Measurements from ENCODE around the gene RNF130. TPM values are rescaled to one million over a fixed set of nuclear protein-coding genes. Genes with fewer than 3 reads are reported as not detected.

RNF130 gene
- total RNA-seq, 4 donors from 2014 or later = 150 to 170 (median 167) TPM

DNA sequence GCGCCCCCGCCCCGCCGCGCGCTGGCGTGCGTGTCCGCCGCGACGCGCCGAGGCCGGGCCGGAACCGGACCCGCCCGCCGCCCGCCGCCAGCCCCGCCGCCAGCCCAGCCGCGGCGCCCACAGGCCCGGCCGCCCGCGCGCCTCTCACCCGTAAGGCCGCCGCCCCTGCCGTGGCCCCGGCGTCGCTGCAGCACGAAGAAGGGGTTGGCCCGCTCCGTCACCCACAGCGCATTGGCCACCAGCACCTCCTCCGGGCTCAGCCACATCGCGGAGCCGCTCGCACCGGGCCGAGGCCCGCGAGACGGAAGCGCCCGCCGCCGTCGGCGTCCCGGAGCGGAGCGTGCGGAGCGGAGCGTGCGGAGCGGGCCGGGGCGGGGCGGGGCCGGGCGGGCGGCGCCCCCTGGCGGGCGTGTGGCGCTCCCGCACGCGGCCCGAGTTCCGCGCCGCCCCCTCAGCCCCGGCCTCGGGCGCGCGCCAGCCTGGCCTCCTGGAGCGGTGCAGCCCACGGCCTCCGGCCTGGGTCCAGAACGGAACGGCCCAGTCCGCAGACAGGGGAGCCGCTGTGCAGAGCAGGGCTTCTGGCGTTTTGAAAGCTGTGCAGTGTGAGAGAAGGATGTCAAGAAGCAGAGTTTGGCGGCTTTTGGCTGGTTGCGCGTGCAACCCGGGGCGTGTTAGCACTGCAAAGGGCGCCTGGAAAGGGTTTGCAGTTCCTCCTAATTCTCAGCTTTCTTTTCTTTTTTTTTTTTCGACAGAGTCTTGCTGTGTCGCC lies 163.8 kb downstream of the RNF130 start, which contains the start of gene TBC1D9B:
Gene TBC1D9B, minus strand, starts transcription at position 342 of the 769 bp plus-strand sequence. Its CDS starts 76 bp downstream, at position 266.
- peak; percentile 95 for ATAC-seq (ENCODE audit: low FRiP score)

DNA sequence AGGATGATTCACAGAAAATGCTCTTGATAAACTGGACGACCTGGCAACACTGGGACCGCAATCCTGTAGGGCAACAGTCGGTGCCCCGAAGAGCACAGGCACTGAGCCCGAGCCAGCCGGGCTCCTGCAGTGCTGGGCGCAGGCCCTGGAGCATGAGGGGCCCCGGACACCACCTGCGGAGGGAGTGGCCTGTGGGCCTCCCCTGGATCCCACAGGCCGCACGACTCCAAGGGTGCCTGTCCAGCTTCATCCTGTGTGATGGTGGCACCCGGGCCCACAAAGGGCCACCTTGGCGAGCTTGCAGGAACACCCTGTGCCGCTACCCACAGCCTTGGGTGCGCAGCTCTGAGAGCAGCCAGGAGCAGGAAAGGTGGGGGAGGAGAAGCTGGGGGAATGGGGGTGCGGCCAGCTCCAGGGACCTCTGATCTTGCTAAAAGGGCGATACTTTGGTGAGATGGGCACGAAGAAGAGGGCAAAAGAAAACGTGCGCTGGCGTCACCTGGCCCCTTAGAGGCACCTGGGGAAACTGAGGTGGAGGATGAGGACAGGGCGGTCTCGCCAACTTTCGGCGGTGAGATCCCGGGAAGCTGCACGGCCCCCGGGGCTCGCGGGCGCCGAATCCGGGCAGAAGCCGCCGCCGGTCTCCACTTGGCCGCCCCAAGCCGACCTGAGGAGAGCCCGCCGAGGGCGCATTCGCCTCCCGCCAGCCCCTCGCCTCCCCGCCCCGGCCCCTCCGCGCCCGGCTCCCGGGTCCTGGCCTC lies 164.6 kb downstream of the RNF130 start:
- DNase-seq (ENCODE audit: low spot score) = no peak
- peak; percentile 21 for ATAC-seq (ENCODE audit: low FRiP score)
- TF ChIP-seq, protein P1, sequence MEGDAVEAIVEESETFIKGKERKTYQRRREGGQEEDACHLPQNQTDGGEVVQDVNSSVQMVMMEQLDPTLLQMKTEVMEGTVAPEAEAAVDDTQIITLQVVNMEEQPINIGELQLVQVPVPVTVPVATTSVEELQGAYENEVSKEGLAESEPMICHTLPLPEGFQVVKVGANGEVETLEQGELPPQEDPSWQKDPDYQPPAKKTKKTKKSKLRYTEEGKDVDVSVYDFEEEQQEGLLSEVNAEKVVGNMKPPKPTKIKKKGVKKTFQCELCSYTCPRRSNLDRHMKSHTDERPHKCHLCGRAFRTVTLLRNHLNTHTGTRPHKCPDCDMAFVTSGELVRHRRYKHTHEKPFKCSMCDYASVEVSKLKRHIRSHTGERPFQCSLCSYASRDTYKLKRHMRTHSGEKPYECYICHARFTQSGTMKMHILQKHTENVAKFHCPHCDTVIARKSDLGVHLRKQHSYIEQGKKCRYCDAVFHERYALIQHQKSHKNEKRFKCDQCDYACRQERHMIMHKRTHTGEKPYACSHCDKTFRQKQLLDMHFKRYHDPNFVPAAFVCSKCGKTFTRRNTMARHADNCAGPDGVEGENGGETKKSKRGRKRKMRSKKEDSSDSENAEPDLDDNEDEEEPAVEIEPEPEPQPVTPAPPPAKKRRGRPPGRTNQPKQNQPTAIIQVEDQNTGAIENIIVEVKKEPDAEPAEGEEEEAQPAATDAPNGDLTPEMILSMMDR (IDR thresholded peaks at IDR 0.05) = no peak

More for the DNA sequence above, 163.8 kb downstream of the RNF130 start, which contains the start of gene TBC1D9B:
- TF ChIP-seq, protein P1 (IDR thresholded peaks at IDR 0.05) = peak in 1 of 3 donors; percentile 12
- no peak for DNase-seq (ENCODE audit: low spot score)

DNA sequence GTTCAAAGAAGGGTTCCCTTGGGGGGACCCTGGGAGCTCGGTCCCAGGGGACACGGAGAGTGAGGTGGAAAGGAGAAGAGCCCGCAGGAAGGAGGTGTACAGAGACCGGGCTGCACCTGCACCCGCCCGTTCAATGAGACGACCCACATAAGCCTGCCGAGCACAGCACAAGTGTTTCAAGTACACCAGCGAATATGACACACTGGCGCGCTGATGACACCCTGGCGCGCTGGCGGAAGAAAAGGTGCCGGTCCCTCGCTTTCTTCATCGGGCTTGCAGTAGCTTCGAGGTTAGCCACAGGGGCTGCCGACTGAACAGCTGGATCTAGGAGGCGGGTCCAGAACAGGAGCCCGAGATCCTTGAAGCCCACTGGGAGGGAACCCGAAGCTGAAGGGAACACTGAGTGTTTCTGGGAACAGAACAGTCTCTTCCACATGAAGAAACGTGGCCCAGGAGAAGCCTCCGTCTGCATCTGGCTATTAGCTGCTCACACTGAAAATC lies 165.2 kb downstream of the RNF130 start:
- TF ChIP-seq, protein P1 (IDR thresholded peaks at IDR 0.05) = no peak
- ATAC-seq (ENCODE audit: low FRiP score) = no peak
- no peak for DNase-seq (ENCODE audit: low spot score)

DNA sequence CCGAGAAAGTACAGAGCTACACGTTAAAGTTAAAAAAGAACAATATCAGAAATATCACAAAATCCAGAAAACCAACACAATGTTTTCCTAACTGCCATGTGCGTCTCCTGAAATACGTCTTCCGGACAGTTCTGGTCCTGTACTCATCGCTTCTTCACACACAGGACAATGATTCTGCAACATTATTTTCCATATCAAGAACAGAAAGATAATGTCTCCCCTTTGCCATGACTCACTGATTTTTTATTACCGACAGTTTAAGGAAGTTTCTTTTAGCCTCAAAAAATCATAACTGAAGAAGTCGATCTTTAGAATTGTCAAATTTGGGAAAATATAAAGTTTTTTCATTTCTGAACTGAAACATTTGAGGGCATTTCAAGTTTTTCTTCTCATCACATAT lies 166.4 kb downstream of the RNF130 start:
- ATAC-seq (ENCODE audit: low FRiP score) = no peak
- TF ChIP-seq, protein P1 (IDR thresholded peaks at IDR 0.05) = no peak
- no peak for DNase-seq (ENCODE audit: low spot score)

Small RNA genes lying within 50 kb of the gene (small RNA-seq; reads per million reads assigned to genes)
- gene MIR340 = 24.1 reads per million, percentile 93 among the genes with 10 or more reads in this experiment

Other genes starting within 250 kb of the RNF130 start
- gene MRNIP, start 212.9 kb downstream of the RNF130 start, total RNA-seq = 10 to 100 TPM; 15.3 to 26.8 (median 17.7) TPM
- gene TBC1D9B, start 163.9 kb downstream of the RNF130 start, total RNA-seq = 100 to 1,000 TPM in 2 of 4 donors, 10 to 100 TPM in 2; 85.4 to 114 (median 97.0) TPM
- 1 to 10 TPM in 1 of 4 donors, under 1 TPM in 1, not detected in 2; 0.37 to 8.5 TPM for gene RASGEF1C, start 137.5 kb upstream of the RNF130 start, total RNA-seq
- 10 to 100 TPM; 18.6 to 31.6 (median 29.6) TPM for gene MAPK9, start 220.3 kb upstream of the RNF130 start, total RNA-seq